NCI-H2107 (cell line): ENCODE measurements around the gene FRG2C.
"Not testable (repeated sequence)": the region's sequence is repeated elsewhere in the genome, so short reads cannot be mapped to it uniquely, and the experiment has no call there.

Source experiments
- DNase-seq: peaks from one replicate; lab custom pipeline; 2025; lab: John Stamatoyannopoulos, UW

FRG2C gene

DNA sequence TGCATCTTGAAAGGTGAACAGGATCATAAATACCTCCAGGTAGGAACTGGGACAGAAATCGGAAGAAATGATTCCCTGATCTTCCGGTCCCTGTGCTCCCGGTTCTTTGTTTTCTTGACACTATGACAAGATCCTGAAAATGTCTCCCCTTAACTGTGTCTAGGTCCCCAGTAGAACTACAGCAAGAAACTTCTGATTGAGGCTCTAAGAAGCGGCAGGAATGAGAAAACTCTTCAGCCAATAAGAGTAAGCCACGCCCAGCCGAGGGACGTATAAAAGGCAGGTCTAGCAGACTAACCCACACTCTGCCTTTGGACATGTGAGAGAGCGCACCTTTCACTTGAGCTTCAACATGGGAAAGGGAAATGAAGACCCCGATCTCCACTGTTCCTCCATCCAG lies at the start of gene FRG2C:
Gene FRG2C, plus strand, starts transcription at position 301 of the 400 bp plus-strand sequence. Its CDS starts 52 bp downstream, at position 353.
- not testable (repeated sequence) for DNase-seq

DNA sequence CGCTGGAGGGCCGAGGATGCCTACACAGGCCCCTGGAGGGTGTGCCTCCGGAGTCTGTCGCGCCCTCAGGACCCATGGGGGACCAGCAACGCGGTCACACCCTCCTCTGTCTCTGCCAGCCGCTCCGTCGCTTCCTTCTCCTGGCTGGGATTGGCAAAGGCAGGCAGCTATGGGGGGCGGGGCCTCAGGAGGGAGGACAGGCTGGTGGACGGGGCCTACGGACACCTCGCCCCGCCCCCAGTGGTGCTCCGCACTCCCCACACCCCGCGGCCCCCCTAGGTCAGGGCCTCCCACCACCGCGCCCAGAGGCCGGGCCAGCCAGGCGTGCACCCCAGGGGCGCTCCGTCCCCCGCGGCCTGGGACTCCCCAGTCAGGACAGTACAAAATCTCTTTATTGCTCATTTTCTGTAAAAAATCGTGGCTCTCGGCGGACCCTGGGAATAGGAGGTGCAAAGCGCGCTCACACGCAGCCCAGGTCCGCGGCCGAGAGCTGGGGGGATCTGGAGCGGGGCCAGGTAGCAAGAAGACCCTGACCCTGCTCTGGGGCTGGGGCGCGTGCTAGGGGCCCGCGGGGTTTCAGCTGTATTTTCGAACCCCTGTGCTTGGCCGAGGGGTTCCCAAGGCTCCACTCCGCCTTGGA lies 45.3 kb upstream of the FRG2C start:
- DNase-seq, result not testable (repeated sequence)

DNA sequence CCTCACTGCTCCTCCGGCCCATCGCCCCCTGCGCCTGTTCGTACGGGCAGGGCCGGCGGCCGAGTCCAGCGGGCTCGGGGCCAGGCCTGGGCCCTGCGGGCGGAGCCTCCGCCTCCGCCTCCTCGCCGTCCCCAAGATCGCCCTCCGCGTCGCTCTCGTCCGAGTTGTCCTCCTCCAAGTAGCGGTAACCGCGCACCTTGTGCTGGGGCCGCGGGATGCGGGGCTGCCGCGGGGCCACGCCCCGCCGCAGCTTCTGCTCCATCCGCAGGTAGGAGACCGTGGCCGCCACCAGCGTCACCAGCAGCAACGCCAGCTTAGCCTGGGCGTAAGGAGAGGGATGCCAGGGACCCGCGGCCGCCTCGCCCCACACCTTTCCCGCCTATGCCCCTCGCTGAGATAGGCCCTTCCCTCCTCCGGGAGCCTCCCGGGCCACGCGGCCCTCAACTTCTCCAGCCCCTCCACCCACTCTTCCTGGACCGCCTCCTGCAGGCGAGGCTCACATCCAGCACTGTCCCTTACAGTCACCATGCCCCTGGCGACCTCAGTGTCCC lies 44.6 kb upstream of the FRG2C start:
- DNase-seq, result not testable (repeated sequence)

DNA sequence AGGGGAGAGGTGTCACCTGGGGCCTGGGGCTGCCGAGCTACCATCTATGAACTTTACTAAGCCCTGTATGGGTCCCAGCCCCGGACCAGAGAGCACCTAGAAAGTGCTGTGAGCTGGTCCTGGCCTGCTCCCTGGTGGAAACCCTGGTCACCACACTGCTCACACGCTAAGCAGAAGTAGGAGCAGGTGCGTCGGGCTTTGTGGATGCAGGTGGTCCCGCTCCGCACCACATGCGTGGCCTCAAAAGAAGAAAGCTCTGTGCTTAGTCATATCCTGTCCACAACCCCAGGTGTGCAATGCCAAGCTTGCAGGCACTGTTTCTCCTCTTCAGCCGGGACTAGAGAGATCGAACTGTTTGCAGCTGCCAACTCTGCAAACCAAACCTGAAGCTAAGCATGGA lies 42.4 kb upstream of the FRG2C start:
- not testable (repeated sequence) for DNase-seq

DNA sequence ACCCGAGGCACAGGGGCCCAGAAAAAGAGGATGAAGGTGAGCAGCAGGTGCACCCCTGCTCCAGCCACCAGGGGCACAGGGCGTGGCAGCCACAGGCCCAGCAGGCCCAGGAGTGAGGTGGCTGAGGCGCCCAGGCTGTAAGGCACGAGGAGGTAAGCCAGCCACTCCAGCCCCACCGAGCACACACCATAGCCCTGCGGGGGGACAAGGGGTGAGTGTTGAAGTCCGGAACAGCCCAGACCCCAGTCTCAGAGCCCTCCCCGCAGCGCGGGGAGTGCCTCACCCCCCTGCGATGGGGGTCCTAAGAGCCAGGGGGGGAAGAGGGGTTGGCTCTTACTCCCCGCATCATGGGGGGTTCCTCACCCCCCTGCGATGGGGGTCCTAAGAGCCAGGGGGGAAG lies 40.5 kb upstream of the FRG2C start:
- not testable (repeated sequence) for DNase-seq

DNA sequence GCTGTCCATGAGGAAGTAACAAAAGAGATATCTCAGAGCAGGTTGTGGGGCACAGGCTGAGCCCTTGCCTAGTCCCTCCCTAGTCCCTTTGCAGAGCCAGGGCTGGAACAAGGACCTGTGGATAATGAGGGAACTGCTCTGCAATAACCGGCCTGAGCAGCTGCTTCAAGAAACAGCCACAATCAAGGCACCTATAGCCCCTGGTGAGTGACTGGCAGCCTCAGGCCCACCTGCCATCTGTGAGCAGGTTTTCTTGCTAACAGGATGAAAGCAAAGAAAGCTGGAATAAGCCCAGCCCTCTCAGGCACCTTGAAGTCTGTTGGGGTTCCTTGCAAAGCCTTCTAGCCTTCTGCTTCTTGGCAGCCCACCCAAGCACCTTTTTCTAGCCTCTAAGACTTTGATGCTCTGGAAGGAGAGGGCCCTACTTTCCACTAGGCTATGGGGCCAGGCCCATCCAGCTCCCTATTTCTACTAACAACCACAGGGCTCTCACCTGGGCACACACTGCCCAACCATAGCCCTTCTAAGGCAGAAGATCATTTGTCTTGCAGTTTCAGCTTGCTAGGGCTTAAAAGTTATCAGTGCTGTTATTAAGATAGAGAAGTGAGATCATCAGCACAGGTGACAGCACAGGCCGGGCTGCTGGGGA lies 33.1 kb upstream of the FRG2C start:
- not testable (repeated sequence) for DNase-seq

DNA sequence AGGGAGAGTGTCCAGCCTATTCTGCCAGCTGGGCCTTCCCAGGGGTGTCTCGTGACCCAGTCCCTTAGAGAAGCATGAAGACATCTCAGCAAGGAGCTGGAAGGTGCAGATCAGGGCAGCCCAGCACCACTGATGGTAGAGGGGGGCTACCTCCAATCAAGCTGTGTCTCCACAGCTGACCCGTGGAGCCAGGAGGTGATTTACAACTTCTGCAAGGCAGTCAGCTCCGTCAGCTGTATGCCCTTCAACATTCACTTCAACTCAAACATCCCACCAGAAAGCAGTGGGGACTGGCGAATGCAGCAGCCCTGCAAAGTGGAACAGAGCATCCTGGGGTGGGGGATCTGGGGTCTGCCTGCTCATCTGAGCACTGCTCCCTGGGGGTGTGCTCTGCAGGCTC lies 32.6 kb upstream of the FRG2C start:
- no peak for DNase-seq

DNA sequence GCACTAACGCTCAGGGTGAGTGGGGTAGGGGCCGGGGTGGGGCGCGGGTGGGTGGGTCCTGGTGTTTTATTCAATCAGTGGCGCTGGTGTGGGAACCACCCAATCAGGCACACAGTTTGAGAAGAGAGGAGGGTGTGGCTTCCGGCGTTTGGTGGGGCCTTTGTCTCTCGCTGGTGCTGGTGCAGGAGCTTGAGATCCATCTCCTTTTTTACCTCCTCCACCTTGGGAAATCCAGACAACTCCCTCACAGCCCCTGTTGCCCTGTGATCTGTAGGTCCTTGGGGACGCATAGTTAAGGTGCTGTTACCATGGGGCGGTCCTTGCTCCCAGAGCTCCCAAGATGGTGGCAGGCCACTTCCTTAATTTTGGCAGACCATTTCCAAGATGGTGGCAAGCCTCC lies 25.2 kb upstream of the FRG2C start:
- DNase-seq, result not testable (repeated sequence)

DNA sequence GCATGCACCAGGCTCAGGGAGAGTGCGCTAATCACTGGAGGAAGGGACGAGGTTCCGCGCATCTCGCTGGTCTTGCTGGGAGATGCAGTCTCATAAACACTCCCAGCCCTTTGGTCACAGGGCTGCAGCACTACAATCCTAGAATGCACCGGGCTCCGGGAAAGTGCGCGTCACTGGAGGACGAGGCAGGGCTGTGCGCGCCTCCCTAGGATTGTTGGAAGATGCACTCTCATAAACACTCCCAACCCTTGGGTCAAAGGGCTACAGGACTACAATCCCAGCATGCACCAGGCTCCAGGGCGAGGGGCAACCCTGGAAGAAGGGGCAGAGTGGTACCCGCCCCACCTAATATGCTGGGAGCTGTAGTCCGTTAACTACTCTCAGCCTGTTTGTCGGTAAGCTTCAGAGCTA lies 23.0 kb upstream of the FRG2C start:
- DNase-seq, result not testable (repeated sequence)

DNA sequence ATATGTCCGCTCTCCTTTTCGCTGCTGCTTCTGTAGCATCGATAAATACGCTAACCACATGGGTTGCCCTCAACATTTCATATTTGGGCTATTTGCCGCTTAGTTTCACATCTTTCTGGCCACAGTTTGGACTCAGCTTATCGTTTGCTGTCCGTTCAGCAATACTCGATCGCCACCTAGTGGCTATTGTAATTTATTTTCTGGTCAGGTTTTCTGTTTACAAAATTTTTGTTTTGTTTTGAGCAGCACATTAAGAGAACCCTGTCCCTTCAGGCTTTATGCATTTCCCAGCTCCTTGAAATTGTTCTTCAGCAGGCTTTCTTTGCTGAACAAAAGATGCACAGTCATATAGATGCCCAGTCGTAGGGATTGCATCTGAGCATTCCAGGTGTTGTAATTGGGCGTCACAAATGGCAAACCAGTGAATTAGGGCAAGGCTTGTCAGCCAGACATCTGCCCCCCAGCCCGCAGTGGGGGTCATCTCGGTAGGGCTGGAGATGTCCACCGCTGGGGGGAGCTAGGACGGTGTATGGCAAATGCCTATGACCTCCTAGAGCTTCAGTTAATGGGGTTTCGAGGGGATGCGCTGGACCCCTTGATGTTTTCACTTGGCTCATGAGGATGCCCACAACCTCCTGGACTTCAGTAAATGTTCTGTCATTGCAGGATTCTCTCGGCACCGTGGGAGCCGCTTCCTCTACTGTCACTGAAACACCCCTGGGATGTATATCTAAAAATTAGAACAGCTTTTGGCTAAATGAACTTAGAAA lies 20.9 kb upstream of the FRG2C start:
- DNase-seq, result not testable (repeated sequence)

DNA sequence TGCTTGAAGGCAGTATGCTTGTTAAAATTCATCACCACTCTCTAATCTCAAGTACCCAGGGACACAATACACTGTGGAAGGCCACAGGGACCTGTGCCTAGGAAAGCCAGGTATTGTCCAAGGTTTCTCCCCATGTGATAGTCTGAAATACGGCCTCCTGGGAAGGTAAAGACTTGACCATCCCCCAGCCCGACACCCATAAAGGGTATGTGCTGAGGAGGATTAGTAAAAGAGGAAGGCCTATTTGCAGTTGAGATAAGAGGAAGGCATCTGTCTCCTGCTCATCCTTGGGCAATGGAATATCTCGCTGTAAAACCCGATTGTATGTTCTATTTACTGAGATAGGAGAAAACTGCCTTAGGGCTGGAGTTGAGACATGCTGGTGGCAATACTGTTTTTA lies 18.6 kb upstream of the FRG2C start:
- DNase-seq, result not testable (repeated sequence)

DNA sequence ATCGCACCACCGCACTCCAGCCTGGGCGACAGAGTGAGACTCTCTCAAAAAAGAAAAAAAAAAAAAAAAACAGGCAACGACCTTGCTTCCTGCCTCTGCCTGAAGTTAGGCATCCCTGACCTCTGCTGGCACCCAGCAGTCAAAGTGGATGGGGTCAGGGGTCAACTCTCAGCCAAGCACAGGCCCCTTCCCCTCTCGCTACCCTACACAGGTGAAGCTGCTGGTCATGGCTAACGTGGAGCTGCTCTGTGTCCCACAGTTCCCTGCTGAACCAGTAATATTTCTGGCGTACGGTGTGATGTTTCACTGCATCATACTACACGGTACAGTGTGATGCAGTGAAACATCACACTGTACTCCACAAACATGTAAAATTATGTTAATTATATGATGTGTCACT lies 13.9 kb upstream of the FRG2C start:
- no peak for DNase-seq

DNA sequence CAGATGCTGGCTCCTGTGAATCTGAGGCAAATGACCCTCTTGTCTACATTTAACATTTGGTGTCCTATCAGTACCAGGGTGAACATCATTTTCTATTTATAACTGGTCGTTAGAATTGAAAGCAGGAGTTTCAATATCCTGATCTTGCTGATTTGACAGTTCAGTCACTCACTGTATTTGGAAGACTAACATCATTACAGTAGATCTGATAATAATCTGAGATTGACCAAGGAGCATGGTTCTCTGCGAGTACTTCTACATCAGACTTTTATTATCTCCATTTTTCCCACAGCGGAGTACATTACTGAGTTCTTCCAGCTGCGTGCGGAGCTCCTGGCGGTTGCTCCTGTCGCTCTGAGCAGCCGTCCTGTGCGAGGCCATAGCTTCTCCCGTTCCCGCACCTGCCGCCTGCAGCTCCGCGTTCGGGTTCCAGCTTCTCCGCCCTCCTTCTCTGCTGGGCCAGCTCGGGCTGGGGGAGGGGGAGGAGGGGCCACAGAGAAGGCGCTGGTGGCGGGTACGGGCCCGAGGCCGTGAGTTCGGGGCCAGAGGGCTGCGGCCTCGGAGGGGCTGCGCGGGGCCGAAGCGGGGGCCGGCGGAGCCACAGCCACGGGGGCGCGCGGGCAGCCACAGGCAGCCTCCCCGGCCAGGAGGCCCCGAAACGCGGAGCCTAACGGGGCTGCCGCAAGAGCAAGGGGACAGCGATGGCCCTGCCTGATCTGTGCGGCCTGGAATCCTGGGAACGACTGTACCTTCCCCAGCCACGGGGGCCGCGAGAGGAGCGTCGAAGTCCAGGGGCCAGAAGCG lies 8.8 kb upstream of the FRG2C start:
- DNase-seq, result not testable (repeated sequence)

DNA sequence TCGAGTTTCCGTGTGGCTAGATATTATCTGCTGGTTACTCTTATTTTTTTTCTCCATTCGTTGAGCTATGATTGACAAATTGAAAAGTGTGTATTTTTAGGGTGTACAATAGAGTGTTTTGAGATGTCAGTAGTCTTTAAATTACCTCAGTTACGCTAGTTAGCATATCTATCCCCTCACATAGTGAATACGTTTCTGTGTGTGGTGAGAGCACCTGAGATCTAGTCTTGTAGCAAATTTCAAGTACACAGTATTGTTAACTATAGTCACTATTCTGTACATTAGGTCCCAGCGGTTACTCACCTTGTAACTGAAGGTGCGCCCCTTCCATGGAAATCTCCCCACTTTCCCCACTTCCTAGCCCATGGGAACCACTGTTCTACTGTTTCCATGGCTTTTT lies 8.2 kb upstream of the FRG2C start:
- not testable (repeated sequence) for DNase-seq

DNA sequence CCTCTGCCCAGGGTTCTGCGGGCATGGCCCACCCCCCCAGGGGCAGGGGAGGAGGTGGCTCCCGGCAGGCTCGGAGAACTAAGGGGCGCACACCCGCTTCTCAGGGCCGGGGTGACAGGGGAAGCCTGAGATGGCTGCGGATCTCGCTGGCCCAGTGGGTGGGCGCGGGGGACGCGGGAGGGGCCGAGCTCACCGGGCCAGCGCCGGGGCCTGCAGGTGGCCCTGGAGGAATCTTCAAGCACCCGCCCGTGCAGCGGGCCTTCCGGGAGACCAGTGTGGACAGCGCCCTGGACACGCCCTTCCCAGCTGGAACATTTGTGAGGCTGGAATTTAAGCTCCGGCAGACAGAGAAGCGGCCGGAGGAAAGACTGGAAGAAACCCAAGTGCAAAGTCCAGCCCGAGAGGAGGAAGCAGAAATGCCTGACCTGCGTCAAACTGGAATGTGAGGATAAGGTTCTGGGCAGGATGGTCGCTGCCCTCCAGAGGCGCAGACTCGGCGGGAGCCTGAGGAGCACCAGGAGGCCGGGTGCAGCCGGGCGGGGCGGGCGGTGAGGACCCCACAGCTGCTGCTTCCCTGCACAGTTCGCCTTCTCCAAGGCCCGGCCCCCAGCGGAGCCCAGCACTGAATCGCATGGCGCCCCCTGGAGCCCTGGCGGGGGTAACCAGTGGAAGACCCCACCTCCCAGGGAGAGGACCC lies 5.6 kb upstream of the FRG2C start:
- DNase-seq, result not testable (repeated sequence)

DNA sequence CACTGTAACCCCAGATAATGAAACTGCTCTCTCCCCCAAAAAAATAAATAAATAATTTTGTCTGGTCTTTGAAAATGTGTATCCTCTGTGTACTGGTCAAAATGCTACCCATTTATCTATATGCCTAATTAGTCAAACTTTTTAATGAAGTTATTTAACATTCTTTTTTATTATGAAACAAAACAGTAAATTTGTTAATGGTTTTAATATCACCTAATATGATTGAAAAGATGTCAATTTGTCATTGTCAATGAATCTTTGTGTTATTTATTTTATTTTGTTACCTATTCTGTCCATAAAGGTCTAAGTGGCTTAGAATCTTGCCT lies 5.1 kb upstream of the FRG2C start:
- not testable (repeated sequence) for DNase-seq

DNA sequence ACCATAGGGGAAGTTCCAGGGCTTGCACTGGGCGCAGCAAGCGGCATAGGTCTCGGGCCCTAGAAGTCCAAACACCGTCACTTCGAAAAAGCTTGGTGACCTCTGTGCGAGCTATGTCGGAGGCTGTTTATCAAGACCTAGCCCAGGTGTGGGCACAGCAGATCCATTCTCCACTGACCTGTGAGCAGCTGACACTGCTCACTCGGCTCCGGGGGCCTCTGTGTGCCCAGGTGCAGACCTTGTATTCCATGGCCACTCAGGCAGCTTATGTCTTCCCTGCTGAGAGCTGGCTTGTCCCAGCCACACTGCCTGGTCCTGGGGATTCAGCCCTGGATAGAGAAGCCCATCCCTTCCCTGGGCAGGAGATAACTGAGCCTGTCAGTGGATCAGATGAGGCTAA lies 1.5 kb downstream of the FRG2C start:
- not testable (repeated sequence) for DNase-seq

DNA sequence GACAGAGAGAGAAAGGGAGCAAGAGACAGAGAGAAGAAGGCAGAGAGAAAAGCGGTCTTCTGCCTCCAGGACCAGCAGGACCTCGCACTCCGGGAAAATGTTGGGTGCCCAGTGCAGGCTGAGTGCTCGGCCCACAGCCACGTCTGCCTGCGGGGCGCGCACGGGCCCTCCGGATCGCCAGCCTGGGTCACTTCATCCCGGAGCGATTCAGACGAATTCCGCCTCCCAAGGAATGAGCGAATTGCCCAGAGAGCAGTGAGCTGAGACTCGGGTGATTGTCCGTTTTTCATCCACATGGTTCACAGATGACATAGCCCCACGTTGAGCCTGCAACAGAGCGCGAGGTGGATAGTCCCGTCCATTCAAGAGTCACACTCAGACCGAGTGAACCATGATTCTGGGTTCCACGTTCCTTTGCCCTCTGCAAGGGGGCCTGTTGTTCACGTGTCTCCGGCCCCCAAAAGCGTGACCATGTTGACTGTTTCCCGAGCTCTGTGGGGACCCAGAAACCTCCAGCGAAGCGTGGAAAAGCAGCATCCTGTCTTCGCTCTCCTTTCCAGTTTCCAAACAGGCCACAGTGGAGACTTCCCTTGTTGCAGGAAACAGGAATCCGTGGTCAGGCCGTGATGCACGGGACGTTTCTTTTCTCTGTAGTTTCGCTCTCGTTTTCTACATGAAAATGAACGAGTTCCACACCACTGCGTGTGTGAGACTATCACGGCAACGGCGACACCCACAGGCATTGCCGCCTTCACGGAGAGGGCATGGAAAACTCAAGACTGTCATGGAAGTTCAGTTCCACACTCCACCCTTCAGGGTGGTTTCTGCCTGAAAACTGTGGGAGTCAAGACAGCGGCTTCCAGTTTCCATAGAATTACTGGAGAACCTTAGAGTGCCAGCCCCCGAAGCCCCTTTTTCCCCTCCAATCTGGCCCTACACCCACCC lies 3.9 kb downstream of the FRG2C start:
- not testable (repeated sequence) for DNase-seq

DNA sequence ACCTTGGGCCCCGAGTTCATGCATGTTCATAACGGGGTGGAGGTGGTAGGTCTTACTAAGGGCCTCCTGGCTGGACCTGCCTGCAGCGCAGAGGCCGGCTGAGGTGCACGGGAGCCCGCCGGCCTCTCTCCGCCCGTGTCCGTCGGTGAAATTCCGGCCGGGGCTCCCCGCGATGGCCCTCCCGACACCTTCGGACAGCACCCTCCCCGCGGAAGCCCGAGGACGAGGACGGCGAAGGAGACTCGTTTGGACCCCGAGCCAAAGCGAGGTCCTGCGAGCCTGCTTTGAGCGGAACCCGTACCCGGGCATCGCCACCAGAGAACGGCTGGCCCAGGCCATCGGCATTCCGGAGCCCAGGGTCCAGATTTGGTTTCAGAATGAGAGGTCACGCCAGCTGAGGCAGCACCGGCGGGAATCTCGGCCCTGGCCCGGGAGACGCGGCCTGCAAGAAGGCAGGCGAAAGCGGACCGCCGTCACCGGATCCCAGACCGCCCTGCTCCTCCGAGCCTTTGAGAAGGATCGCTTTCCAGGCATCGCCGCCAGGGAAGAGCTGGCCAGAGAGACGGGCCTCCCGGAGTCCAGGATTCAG lies 4.7 kb downstream of the FRG2C start:
- not testable (repeated sequence) for DNase-seq
